Trophoblast cell (in vitro differentiated cells and primary cell): ENCODE results near the gene AKAP6.

ENCODE experiments used
- DNase-seq, 2 donors: peaks; one replicate each; pipeline ENCODE4 v3.0.0-alpha.2; 2016
- H2AFZ ChIP-seq: 2 replicates; pipeline ENCODE4 v1.6.1; 2013; ENCODE audit warnings: low read length, moderate library complexity, mild to moderate bottlenecking; ENCODE audit not compliant: insufficient read depth, poor library complexity
- H2AK5ac ChIP-seq: 2 replicates; pipeline ENCODE4 v1.6.1; 2013; ENCODE audit warnings: mild to moderate bottlenecking, low read length
- H2BK120ac ChIP-seq: 2 replicates; pipeline ENCODE4 v1.6.1; 2013; ENCODE audit warnings: low read length, mild to moderate bottlenecking, moderate library complexity; ENCODE audit not compliant: insufficient read depth, poor library complexity
- H2BK12ac ChIP-seq: 2 replicates; pipeline ENCODE4 v1.6.1; 2013; ENCODE audit warnings: mild to moderate bottlenecking, low read length, moderate library complexity
- H2BK5ac ChIP-seq: 2 replicates; pipeline ENCODE4 v1.6.1; 2013; ENCODE audit warnings: low read length, low read depth, moderate library complexity, mild to moderate bottlenecking; ENCODE audit not compliant: poor library complexity
- H3K14ac ChIP-seq: 2 replicates; pipeline ENCODE4 v1.6.1; 2013; ENCODE audit warnings: mild to moderate bottlenecking, low read length
- H3K18ac ChIP-seq: 2 replicates; pipeline ENCODE4 v1.6.1; 2013; ENCODE audit warnings: mild to moderate bottlenecking, low read length
- H3K23ac ChIP-seq: 2 replicates; pipeline ENCODE4 v1.6.1; 2013; ENCODE audit warnings: low read length
- H3K27ac ChIP-seq: 2 replicates; pipeline ENCODE4 v1.5.1; 2013; ENCODE audit warnings: low read depth, mild to moderate bottlenecking, inconsistent platforms, low read length, moderate library complexity
- H3K27me3 ChIP-seq: 2 replicates; pipeline ENCODE4 v1.6.1; 2013; ENCODE audit warnings: inconsistent platforms, mild to moderate bottlenecking, low read length, moderate library complexity; ENCODE audit not compliant: insufficient read depth
- H3K36me3 ChIP-seq, 2 experiments: 1 replicate in 1 of 2; 2 replicates in 1 of 2; pipeline ENCODE4 v1.6.1; 2013; ENCODE audit warnings: low read length in 2 of 2, mild to moderate bottlenecking in 2 of 2, moderate library complexity in 1 of 2; ENCODE audit not compliant: insufficient read depth in 2 of 2, control insufficient read depth in 1 of 2
- H3K4ac ChIP-seq: 2 replicates; pipeline ENCODE4 v1.6.1; 2013; ENCODE audit warnings: low read depth, mild to moderate bottlenecking, low read length, moderate library complexity
- H3K4me1 ChIP-seq, 2 experiments: 1 replicate in 1 of 2; 2 replicates in 1 of 2; pipeline ENCODE4 v1.6.1; 2013; ENCODE audit warnings: low read length in 2 of 2, mild to moderate bottlenecking in 2 of 2, moderate library complexity in 1 of 2; ENCODE audit not compliant: insufficient read depth in 2 of 2, control insufficient read depth in 1 of 2
- H3K4me2 ChIP-seq: 2 replicates; pipeline ENCODE4 v1.6.1; 2013; ENCODE audit warnings: inconsistent platforms, mild to moderate bottlenecking, low read length, moderate library complexity
- H3K4me3 ChIP-seq: 2 replicates; pipeline ENCODE4 v1.5.1; 2013; ENCODE audit warnings: mild to moderate bottlenecking, low read depth, low read length, inconsistent platforms
- H3K79me1 ChIP-seq: one replicate; pipeline ENCODE4 v1.6.1; 2013; ENCODE audit warnings: low read length
- H3K79me2 ChIP-seq: 2 replicates; pipeline ENCODE4 v1.6.1; 2013; ENCODE audit warnings: low read length, mild to moderate bottlenecking; ENCODE audit not compliant: control insufficient read depth, insufficient read depth, poor library complexity
- H3K9ac ChIP-seq: 2 replicates; pipeline ENCODE4 v1.6.1; 2013; ENCODE audit warnings: mild to moderate bottlenecking, low read length
- H3K9me3 ChIP-seq: 2 replicates; pipeline ENCODE4 v1.6.1; 2013; ENCODE audit warnings: low read depth, mild to moderate bottlenecking, control low read depth, inconsistent platforms, low read length; ENCODE audit not compliant: insufficient read depth
- H4K12ac ChIP-seq: 2 replicates; pipeline ENCODE4 v1.6.1; 2013; ENCODE audit warnings: low read depth, mild to moderate bottlenecking, low read length, moderate library complexity
- H4K8ac ChIP-seq: 2 replicates; pipeline ENCODE4 v1.6.1; 2013; ENCODE audit warnings: low read depth, mild to moderate bottlenecking, low read length, moderate library complexity
- H4K91ac ChIP-seq: one replicate; pipeline ENCODE4 v1.6.1; 2013; ENCODE audit warnings: low read depth, mild to moderate bottlenecking, low read length, moderate library complexity
- WGBS: extraction: QIAGEN DNeasy Blood & Tissue Kit; methylation state at CpG from one replicate; pipeline ENCODE4 v1.1.7; 2013; ENCODE audit warnings: missing lambda C conversion rate; ENCODE audit not compliant: insufficient read length, insufficient coverage; ENCODE audit errors: extremely low coverage; 5-methylcytosine and 5-hydroxymethylcytosine counted together

Gene AKAP6

DNA sequence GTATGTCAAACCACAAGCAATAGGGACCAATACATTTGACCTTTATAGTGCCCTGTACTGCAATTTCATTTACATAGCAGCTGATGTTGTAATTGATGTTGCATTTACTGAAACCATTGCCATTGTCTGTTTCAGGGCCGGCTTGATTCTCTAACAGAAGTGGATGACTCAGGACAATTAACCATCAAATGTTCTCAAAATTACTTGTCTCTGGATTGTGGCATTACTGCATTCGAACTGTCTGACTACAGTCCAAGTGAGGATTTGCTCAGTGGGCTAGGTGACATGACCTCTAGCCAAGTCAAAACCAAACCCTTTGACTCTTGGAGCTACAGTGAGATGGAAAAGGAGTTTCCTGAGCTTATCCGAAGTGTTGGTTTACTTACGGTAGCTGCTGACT is 216.0 kb downstream of the AKAP6 start:
- Histone ChIP-seq H2BK5ac (no peak overlapping the region), H3K4ac (no peak overlapping the region), H3K4me2 (no peak overlapping the region), H2BK12ac (no peak overlapping the region), H3K79me1 (no peaks in the 10 kb centered on the region), H4K8ac (no peak overlapping the region), H2AFZ (no peak overlapping the region), H3K18ac (no peak overlapping the region), H2BK120ac (no peak overlapping the region), H3K4me1 (peaks cover 0 to 5% of the 10 kb centered on the region in 2 experiments), H3K27ac (no peak overlapping the region), H4K12ac (no peak overlapping the region), H3K4me3 (no peak overlapping the region), H3K23ac (no peak overlapping the region), H3K79me2 (no peaks in the 10 kb centered on the region), H3K14ac (no peak overlapping the region), H3K9me3 (no peaks in the 10 kb centered on the region), H2AK5ac (no peak overlapping the region), H3K27me3 (no peaks in the 10 kb centered on the region), H3K36me3 (no peaks in the 10 kb centered on the region), H4K91ac (no peak overlapping the region), H3K9ac (no peak overlapping the region)
- DNase-seq = no peak
- WGBS = no CpG with 5 or more reads among the region's 4 CpGs

DNA sequence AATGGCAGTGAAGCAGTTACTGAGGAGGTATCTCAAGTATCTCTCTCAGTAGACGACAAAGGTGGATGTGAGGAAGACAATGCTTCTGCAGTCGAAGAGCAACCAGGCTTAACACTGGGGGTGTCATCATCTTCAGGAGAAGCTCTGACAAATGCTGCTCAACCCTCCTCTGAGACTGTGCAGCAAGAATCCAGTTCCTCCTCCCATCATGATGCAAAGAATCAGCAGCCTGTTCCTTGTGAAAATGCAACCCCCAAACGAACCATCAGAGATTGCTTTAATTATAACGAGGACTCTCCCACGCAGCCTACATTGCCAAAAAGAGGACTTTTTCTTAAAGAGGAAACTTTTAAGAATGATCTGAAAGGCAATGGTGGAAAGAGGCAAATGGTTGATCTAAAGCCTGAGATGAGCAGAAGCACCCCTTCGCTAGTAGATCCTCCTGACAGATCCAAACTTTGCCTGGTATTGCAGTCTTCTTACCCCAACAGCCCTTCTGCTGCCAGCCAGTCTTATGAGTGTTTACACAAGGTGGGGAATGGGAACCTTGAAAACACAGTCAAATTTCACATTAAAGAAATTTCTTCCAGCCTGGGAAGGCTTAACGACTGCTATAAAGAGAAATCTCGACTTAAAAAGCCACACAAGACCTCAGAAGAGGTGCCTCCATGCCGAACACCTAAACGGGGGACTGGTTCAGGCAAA is 216.6 kb downstream of the AKAP6 start:
- WGBS = no CpG with 5 or more reads among the region's 10 CpGs
- Histone ChIP-seq H3K79me2 (no peaks in the 10 kb centered on the region), H3K4me3 (no peak overlapping the region)

DNA sequence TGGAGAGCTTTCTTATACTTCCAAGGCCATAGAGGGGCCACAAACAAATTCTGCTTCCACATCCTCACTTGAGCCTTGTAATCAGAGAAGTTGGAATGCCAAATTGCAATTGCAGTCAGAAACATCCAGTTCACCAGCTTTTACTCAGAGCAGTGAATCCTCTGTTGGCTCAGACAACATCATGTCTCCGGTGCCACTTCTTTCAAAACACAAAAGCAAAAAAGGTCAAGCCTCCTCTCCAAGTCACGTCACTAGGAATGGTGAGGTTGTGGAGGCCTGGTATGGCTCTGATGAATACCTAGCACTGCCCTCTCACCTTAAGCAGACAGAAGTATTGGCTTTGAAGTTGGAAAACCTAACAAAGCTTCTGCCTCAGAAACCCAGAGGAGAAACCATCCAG is 217.1 kb downstream of the AKAP6 start:
- Histone ChIP-seq H3K79me2 (no peaks in the 10 kb centered on the region), H3K4me1 (peaks cover 0 to 5% of the 10 kb centered on the region in 2 experiments), H3K36me3 (no peaks in the 10 kb centered on the region), H3K27me3 (no peaks in the 10 kb centered on the region), H2BK5ac (no peak overlapping the region), H4K8ac (no peak overlapping the region), H2AK5ac (no peak overlapping the region), H2BK120ac (no peak overlapping the region), H3K18ac (no peak overlapping the region), H3K23ac (no peak overlapping the region), H4K12ac (no peak overlapping the region), H2BK12ac (no peak overlapping the region), H4K91ac (no peak overlapping the region), H3K9ac (no peak overlapping the region), H3K79me1 (no peaks in the 10 kb centered on the region), H3K14ac (no peak overlapping the region), H2AFZ (no peak overlapping the region), H3K27ac (no peak overlapping the region), H3K9me3 (no peaks in the 10 kb centered on the region), H3K4me2 (no peak overlapping the region), H3K4ac (no peak overlapping the region), H3K4me3 (no peak overlapping the region)
- DNase-seq = no peak
- no CpG with 5 or more reads among the region's 2 CpGs for WGBS

More for the DNA sequence above, 216.6 kb downstream of the AKAP6 start:
- Histone ChIP-seq H3K4me1 (peaks cover 0 to 5% of the 10 kb centered on the region in 2 experiments), H3K9me3 (no peaks in the 10 kb centered on the region), H4K8ac (no peak overlapping the region), H2BK12ac (no peak overlapping the region), H3K23ac (no peak overlapping the region), H3K14ac (no peak overlapping the region), H3K27me3 (no peaks in the 10 kb centered on the region), H3K4ac (no peak overlapping the region), H3K9ac (no peak overlapping the region), H2AFZ (no peak overlapping the region), H2BK120ac (no peak overlapping the region), H3K36me3 (no peaks in the 10 kb centered on the region), H2BK5ac (no peak overlapping the region), H3K4me2 (no peak overlapping the region), H3K79me1 (no peaks in the 10 kb centered on the region), H4K91ac (no peak overlapping the region), H4K12ac (no peak overlapping the region), H2AK5ac (no peak overlapping the region), H3K18ac (no peak overlapping the region), H3K27ac (no peak overlapping the region)
- no peak for DNase-seq

DNA sequence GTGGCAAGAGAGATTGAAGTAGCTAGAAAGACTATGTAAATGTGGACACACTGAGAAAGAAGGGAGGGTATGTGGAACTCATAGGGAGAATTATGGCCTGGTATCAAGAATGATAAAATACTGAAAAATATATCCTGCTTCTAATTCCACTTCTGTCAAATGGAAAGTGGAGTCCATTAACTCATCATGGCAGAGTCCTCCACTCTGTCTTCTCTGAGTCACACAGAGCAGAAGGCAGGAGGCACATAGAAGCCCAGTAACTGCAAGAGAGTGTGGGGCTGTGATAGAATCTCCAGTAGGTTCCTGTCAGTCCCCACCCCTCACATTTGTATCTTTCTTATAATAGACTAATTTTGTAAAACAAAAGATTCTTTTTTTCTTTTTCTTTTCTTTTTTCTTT is 223.7 kb downstream of the AKAP6 start:
- Histone ChIP-seq H3K14ac (no peak overlapping the region), H3K4ac (no peak overlapping the region), H3K79me2 (no peaks in the 10 kb centered on the region), H2AK5ac (no peak overlapping the region), H3K79me1 (no peaks in the 10 kb centered on the region), H3K23ac (no peak overlapping the region), H3K9ac (no peak overlapping the region), H3K4me2 (no peak overlapping the region), H2AFZ (no peak overlapping the region), H3K36me3 (no peaks in the 10 kb centered on the region), H4K12ac (no peak overlapping the region), H3K4me3 (no peak overlapping the region), H4K91ac (no peak overlapping the region), H3K18ac (no peak overlapping the region), H3K27me3 (no peaks in the 10 kb centered on the region), H4K8ac (no peak overlapping the region), H3K9me3 (no peaks in the 10 kb centered on the region), H2BK12ac (no peak overlapping the region), H2BK120ac (no peak overlapping the region), H3K27ac (no peak overlapping the region), H2BK5ac (no peak overlapping the region), H3K4me1 (no peaks in the 10 kb centered on the region)
- DNase-seq = no peak
